Keratinocyte (primary cell): Measurements from ENCODE around the gene ZFR2.

ENCODE experiments used
- CTCF ChIP-seq, 3 experiments: IDR thresholded peaks in 1 of 3; conservative IDR thresholded peaks in 1 of 3; optimal IDR thresholded peaks in 1 of 3; 2 replicates in 2 of 3; 3 replicates in 1 of 3; pipeline versions ENCODE3 to v1.5.1; 2011; ENCODE audit warnings: low read length in 3 of 3, mild to moderate bottlenecking in 3 of 3, moderate library complexity in 2 of 3, control low read depth in 1 of 3, inconsistent platforms in 1 of 3; ENCODE audit not compliant: insufficient read depth in 2 of 3; ENCODE audit errors: extremely low read depth in 1 of 3
- EZH2 ChIP-seq: IDR thresholded peaks from one replicate; pipeline ENCODE4 v1.6.1; 2012; ENCODE audit warnings: inconsistent platforms, mild to moderate bottlenecking, low read length, moderate library complexity

- TF ChIP-seq CTCF (optimal IDR thresholded peaks at IDR 0.05 in 1 of 3, IDR thresholded peaks at IDR 0.05 in 1 of 3, conservative IDR thresholded peaks at IDR 0.05 in 1 of 3; ENCODE audit: extremely low read depth in 1 of 3, insufficient read depth in 2 of 3, low read length in 3 of 3) (peak; percentile 33 to 77 (median 54)), EZH2 (no peak)
Observed at GRCh38 chr19:3849092-3849491, 19.7 kb downstream of the ZFR2 start.
